GM18519 (cell line): ENCODE measurements around the gene CHCHD4.
A peak's percentile ranks its signal among the peaks of the same experiment; 100 is the strongest.

ENCODE experiments used
- ATAC-seq: cut with Tn5 transposase; IDR thresholded peaks from one replicate; pipeline ENCODE4 v1.9.1; 2021; ENCODE audit warnings: mild to moderate bottlenecking, moderate library complexity; ENCODE audit not compliant: unreplicated experiment, low FRiP score

CHCHD4 gene

GRCh38 chr3:14150491-14151230 is 26.0 kb upstream of the CHCHD4 start:
- no peak for ATAC-seq

- ATAC-seq = no peak
These were observed 25.4 kb upstream of the CHCHD4 start for GRCh38 chr3:14150078-14150477.

GRCh38 chr3:14148041-14148985 is 23.6 kb upstream of the CHCHD4 start:
- ATAC-seq = no peak

GRCh38 chr3:14147617-14148016 is 22.9 kb upstream of the CHCHD4 start:
- ATAC-seq = no peak

GRCh38 chr3:14147066-14147435 is 22.4 kb upstream of the CHCHD4 start:
- no peak for ATAC-seq

- ATAC-seq = no peak
These were observed 21.9 kb upstream of the CHCHD4 start for GRCh38 chr3:14146381-14147065.

GRCh38 chr3:14145670-14146380 is 21.2 kb upstream of the CHCHD4 start:
- ATAC-seq = no peak

GRCh38 chr3:14145236-14145635 is 20.6 kb upstream of the CHCHD4 start:
- ATAC-seq = no peak

- peak; percentile 94 for ATAC-seq
These were observed 19.9 kb upstream of the CHCHD4 start for GRCh38 chr3:14144423-14145075.

GRCh38 chr3:14143271-14144225 is 18.9 kb upstream of the CHCHD4 start:
- no peak for ATAC-seq

GRCh38 chr3:14142567-14143270 is 18.0 kb upstream of the CHCHD4 start:
- no peak for ATAC-seq

GRCh38 chr3:14141602-14142341 is 17.1 kb upstream of the CHCHD4 start:
- ATAC-seq = no peak

GRCh38 chr3:14141144-14141543 is 16.5 kb upstream of the CHCHD4 start:
- no peak for ATAC-seq

GRCh38 chr3:14140668-14141067 is 16.0 kb upstream of the CHCHD4 start:
- no peak for ATAC-seq

GRCh38 chr3:14139771-14140170 is 15.1 kb upstream of the CHCHD4 start:
- no peak for ATAC-seq

- no peak for ATAC-seq
These were observed 14.4 kb upstream of the CHCHD4 start for GRCh38 chr3:14138878-14139655.
